ENCODE data around the gene ITK. TPM values are rescaled to one million over a fixed set of nuclear protein-coding genes. Genes with fewer than 3 reads are reported as not detected.

ITK gene
- total and polyA plus RNA-seq, 9 donors: 0.35 to 2.1 (median 1.5) TPM

DNA sequence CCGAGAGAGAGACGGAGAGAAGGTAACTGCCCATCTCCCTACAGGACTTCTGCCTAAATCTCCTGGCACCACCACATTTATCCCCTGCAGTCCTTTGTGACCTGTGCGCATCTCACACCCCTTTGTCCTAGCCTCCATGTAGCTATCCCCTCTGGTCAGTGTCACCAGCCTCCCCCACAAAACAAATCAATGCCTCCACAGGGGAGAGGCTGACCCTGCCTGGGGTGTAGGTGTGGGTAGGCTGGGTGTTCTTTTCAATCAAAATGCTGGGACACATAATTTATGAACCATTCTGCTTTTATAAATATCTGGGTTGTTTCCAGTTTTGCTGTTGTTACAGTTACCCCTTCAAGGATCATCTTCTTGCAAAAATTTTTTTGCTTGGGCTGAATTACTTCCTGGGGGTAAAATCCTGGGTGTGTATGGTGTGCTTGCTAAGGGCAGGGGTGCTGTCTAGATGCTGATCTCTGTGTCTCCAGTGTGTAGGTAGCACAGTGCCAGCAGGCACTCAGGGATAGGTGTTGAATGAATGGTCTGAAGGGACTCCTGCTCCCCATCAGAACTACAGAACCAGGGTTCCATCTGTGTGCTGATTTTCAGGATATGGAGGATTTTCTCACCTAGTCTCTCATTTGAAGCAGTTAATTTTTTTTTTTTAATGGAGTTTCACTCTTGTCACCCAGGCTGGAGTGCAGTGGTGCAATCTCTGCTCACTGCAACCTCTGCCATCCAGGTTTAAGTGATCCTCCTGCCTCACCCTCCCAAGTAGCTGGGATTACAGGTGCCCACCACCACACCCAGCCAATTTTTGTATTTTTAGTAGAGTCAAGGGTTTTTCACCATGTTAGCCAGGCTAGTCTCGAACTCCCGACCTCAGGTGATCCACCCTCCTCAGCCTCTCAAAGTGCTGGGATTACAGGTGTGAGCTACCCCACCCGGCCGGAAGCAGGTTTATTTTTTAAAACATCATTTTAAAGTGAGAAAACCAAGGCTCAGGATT, 14.1 kb upstream of the ITK start, which contains the start of gene GARIN3:
Gene GARIN3, minus strand, starts transcription at position 51 of the 1,000 bp plus-strand sequence. CDS start 96 bp downstream, outside the sequence.
- no peaks in the 10 kb centered on the region for H3K36me3 ChIP-seq
- whole genome bisulfite sequencing, 3 donors: 84 to 88% (median 87%) methylated on average over 7 of the region's 7 CpGs
- TF ChIP-seq, protein P1, sequence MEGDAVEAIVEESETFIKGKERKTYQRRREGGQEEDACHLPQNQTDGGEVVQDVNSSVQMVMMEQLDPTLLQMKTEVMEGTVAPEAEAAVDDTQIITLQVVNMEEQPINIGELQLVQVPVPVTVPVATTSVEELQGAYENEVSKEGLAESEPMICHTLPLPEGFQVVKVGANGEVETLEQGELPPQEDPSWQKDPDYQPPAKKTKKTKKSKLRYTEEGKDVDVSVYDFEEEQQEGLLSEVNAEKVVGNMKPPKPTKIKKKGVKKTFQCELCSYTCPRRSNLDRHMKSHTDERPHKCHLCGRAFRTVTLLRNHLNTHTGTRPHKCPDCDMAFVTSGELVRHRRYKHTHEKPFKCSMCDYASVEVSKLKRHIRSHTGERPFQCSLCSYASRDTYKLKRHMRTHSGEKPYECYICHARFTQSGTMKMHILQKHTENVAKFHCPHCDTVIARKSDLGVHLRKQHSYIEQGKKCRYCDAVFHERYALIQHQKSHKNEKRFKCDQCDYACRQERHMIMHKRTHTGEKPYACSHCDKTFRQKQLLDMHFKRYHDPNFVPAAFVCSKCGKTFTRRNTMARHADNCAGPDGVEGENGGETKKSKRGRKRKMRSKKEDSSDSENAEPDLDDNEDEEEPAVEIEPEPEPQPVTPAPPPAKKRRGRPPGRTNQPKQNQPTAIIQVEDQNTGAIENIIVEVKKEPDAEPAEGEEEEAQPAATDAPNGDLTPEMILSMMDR (IDR thresholded peaks at IDR 0.05): no peak
- TF ChIP-seq POLR2A (IDR thresholded peaks at IDR 0.05) (no peak), EP300 (IDR thresholded peaks at IDR 0.05) (no peak)
- no peaks in the 10 kb centered on the region for H3K27me3 ChIP-seq
- H3K4me1 ChIP-seq (ENCODE audit: insufficient read depth): no peaks in the 10 kb centered on the region
- no peak for DNase-seq
- H3K4me3 ChIP-seq: no peak within 1 kb of the TSS
- no peak within 1 kb of the TSS for H3K27ac ChIP-seq
- no peaks in the 10 kb centered on the region for H3K9me3 ChIP-seq
- intact Hi-C loops (cut with DNase I): no loop called here

GRCh38 chr5:157167214-157167621, 13.4 kb upstream of the ITK start:
- Histone ChIP-seq H3K4me3 (no peak overlapping the region), H3K27ac (no peak overlapping the region), H3K4me1 (ENCODE audit: insufficient read depth) (no peaks in the 10 kb centered on the region), H3K9me3 (no peaks in the 10 kb centered on the region), H3K27me3 (no peaks in the 10 kb centered on the region), H3K36me3 (no peaks in the 10 kb centered on the region)
- WGBS, 3 donors: 54 to 69% (median 56%) methylated on average over 4 of the region's 4 CpGs
- intact Hi-C loops (cut with DNase I): no loop called here
- TF ChIP-seq POLR2A (IDR thresholded peaks at IDR 0.05): no peak
- TF ChIP-seq, protein P1 (IDR thresholded peaks at IDR 0.05): no peak
- DNase-seq: no peak

GRCh38 chr5:157168286-157168685, 12.4 kb upstream of the ITK start:
- 95 to 98% (median 96%) methylated on average over 5 of the region's 5 CpGs for WGBS, 3 donors
- intact Hi-C loops (cut with DNase I): no loop called here

GRCh38 chr5:157172403-157172802, 8.2 kb upstream of the ITK start:
- intact Hi-C loops (cut with DNase I): no loop called here
- 69 to 84% (median 76%) methylated on average over 2 of the region's 2 CpGs for WGBS, 3 donors
- Histone ChIP-seq H3K4me3 (no peak overlapping the region), H3K4me1 (ENCODE audit: insufficient read depth) (no peaks in the 10 kb centered on the region), H3K27me3 (no peaks in the 10 kb centered on the region), H3K36me3 (no peaks in the 10 kb centered on the region), H3K9me3 (no peaks in the 10 kb centered on the region), H3K27ac (no peak overlapping the region)
- TF ChIP-seq EP300 (IDR thresholded peaks at IDR 0.05) (no peak), POLR2A (IDR thresholded peaks at IDR 0.05) (no peak)
- TF ChIP-seq, protein P1 (IDR thresholded peaks at IDR 0.05): no peak
- no peak for DNase-seq

More at GRCh38 chr5:157168286-157168685, 12.4 kb upstream of the ITK start:
- H3K4me1 ChIP-seq (ENCODE audit: insufficient read depth): no peaks in the 10 kb centered on the region
- no peak for DNase-seq
- H3K4me3 ChIP-seq: no peak overlapping the region
- H3K36me3 ChIP-seq: no peaks in the 10 kb centered on the region
- TF ChIP-seq EP300 (IDR thresholded peaks at IDR 0.05) (no peak), POLR2A (IDR thresholded peaks at IDR 0.05) (no peak)
- TF ChIP-seq, protein P1 (IDR thresholded peaks at IDR 0.05): no peak
- no peaks in the 10 kb centered on the region for H3K9me3 ChIP-seq
- no peak overlapping the region for H3K27ac ChIP-seq
- H3K27me3 ChIP-seq: no peaks in the 10 kb centered on the region
